Adipocyte (in vitro differentiated cells): ENCODE data around the gene HLCS.

Source experiments
- DNase-seq: peaks from one replicate; pipeline ENCODE4 v3.0.0-alpha.2; 2015; ENCODE audit warnings: low read depth
- H3K27me3 ChIP-seq: replicated peaks from 2 replicates; pipeline ENCODE4 v1.7.0; 2013; ENCODE audit warnings: mild to moderate bottlenecking, low read length, moderate library complexity; ENCODE audit not compliant: control insufficient read depth, insufficient read depth
- H3K36me3 ChIP-seq: 2 replicates; pipeline ENCODE4 v1.7.0; 2013; ENCODE audit warnings: low read length, mild to moderate bottlenecking, moderate library complexity; ENCODE audit not compliant: control insufficient read depth, insufficient read depth, severe bottlenecking
- H3K4me1 ChIP-seq: 2 replicates; pipeline ENCODE4 v1.7.0; 2013; ENCODE audit warnings: mild to moderate bottlenecking, low read length, moderate library complexity; ENCODE audit not compliant: control insufficient read depth, insufficient read depth
- H3K4me3 ChIP-seq: 2 replicates; pipeline ENCODE4 v1.7.0; 2013; ENCODE audit warnings: mild to moderate bottlenecking, low read length, moderate library complexity
- H3K9ac ChIP-seq: 2 replicates; pipeline ENCODE4 v1.7.0; 2013; ENCODE audit warnings: mild to moderate bottlenecking, low read length, moderate library complexity
- H3K9me3 ChIP-seq: 2 replicates; pipeline ENCODE4 v1.7.0; 2013; ENCODE audit warnings: mild to moderate bottlenecking, low read length, moderate library complexity; ENCODE audit not compliant: control insufficient read depth

The HLCS gene

GRCh38 chr21:36717976-36718375 is 248.5 kb downstream of the HLCS start:
- no peaks in the 10 kb centered on the region for H3K9me3 ChIP-seq
- H3K4me1 ChIP-seq, result no peaks in the 10 kb centered on the region
- H3K27me3 ChIP-seq, result peaks cover 20% of the 10 kb centered on the region
- H3K36me3 ChIP-seq, result no peaks in the 10 kb centered on the region
- H3K9ac ChIP-seq, result no peak overlapping the region
- H3K4me3 ChIP-seq, result no peak overlapping the region
- DNase-seq, result no peak

- H3K36me3 ChIP-seq, result no peaks in the 10 kb centered on the region
- no peaks in the 10 kb centered on the region for H3K9me3 ChIP-seq
- peaks cover 28% of the 10 kb centered on the region for H3K27me3 ChIP-seq
Measured at GRCh38 chr21:36716836-36717235, 249.6 kb downstream of the HLCS start.

GRCh38 chr21:36716387-36716786 is 250.1 kb downstream of the HLCS start:
- Histone ChIP-seq H3K9ac (no peak overlapping the region), H3K9me3 (no peaks in the 10 kb centered on the region), H3K4me3 (no peak overlapping the region), H3K36me3 (no peaks in the 10 kb centered on the region), H3K4me1 (no peaks in the 10 kb centered on the region), H3K27me3 (peaks cover 29% of the 10 kb centered on the region)
- DNase-seq, result no peak

More at GRCh38 chr21:36716836-36717235, 249.6 kb downstream of the HLCS start:
- H3K4me1 ChIP-seq, result no peaks in the 10 kb centered on the region
- no peak for DNase-seq
- H3K9ac ChIP-seq, result no peak overlapping the region
- no peak overlapping the region for H3K4me3 ChIP-seq

DNA sequence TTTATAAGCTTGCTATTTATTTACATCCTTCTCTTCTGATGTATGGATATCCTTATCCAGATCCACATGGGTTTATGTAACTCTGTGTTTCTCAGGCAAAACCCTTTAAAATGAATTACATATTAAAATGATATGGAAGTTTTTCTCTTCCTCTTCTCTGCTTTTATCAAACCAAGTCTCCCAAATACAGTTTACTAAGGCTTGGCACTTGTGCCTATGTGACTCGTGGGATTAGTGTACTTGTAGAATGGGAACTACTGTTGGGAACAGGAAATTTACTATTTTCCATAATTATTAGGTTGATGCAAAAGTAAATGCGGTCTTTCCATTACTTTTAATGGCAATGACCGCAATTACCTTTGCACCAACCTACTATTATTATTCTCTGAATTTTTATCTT is 252.7 kb downstream of the HLCS start:
- H3K9me3 ChIP-seq, result no peaks in the 10 kb centered on the region
- no peaks in the 10 kb centered on the region for H3K4me1 ChIP-seq
- H3K36me3 ChIP-seq, result no peaks in the 10 kb centered on the region
- DNase-seq, result no peak
- H3K27me3 ChIP-seq, result peaks cover 42% of the 10 kb centered on the region
- H3K9ac ChIP-seq, result no peak overlapping the region
- no peak overlapping the region for H3K4me3 ChIP-seq

DNA sequence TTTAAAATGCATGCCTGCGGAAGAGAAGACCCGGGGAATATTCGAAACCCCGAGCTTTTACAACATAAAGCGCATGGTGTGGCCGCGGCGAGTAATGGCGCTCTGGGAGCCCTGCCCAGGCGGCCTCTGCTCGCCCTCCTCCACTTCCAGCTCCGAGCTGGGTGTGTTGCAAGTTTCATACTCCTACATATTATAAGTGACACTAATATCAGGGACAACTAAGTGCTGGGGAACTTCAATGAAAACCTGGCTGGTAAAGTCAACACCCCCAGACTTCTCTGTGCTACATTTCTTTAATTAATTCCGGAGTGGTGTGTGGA is 255.8 kb downstream of the HLCS start:
- no peaks in the 10 kb centered on the region for H3K36me3 ChIP-seq

GRCh38 chr21:36709868-36710728 is 256.4 kb downstream of the HLCS start:
- peaks cover 60% of the 10 kb centered on the region for H3K27me3 ChIP-seq
- H3K4me1 ChIP-seq, result no peaks in the 10 kb centered on the region
- DNase-seq, result no peak
- H3K9me3 ChIP-seq, result no peaks in the 10 kb centered on the region
- no peaks in the 10 kb centered on the region for H3K36me3 ChIP-seq
- H3K4me3 ChIP-seq, result no peak overlapping the region
- H3K9ac ChIP-seq, result no peak overlapping the region

More for the DNA sequence above, 255.8 kb downstream of the HLCS start:
- no peak for DNase-seq
- Histone ChIP-seq H3K4me1 (no peaks in the 10 kb centered on the region), H3K9me3 (no peaks in the 10 kb centered on the region), H3K9ac (no peak overlapping the region), H3K4me3 (no peak overlapping the region), H3K27me3 (peaks cover 55% of the 10 kb centered on the region)

GRCh38 chr21:36709030-36709867 is 257.2 kb downstream of the HLCS start:
- peaks cover 62% of the 10 kb centered on the region for H3K27me3 ChIP-seq
- H3K36me3 ChIP-seq, result no peaks in the 10 kb centered on the region
- no peaks in the 10 kb centered on the region for H3K4me1 ChIP-seq
- no peak for DNase-seq
- no peaks in the 10 kb centered on the region for H3K9me3 ChIP-seq
- H3K4me3 ChIP-seq, result no peak overlapping the region
- no peak overlapping the region for H3K9ac ChIP-seq

DNA sequence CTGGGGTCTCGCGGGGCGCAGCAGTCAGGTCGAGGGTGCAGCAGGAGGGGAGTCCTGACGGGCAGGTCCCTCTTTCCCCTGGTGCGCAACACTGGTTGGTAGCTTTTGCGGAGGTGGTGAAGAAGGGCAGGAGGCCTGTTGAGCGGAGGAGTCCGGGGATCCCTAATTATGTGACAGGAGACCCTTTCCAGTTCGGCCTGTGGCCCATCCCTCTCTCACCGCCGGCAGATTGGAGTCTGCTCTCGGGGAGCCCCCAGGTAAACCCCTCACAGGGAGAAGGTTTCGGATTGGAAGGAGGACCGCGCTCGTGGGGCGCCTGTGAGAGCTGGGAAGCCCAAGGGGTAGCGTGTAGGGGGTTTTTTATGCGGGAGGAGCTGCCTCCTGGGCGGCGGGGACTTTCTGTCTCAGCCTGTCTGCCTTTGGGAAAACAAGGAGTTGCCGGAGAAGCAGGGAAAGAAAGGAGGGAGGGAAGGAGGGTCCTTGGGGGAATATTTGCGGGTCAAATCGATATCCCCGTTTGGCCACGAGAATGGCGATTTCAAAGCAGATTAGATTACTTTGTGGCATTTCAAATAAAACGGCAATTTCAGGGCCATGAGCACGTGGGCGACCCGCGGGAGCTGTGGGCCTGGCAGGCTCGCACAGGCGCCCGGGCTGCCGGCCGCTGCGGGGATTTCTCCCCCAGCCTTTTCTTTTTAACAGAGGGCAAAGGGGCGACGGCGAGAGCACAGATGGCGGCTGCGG is 258.0 kb downstream of the HLCS start:
- no peak overlapping the region for H3K9ac ChIP-seq
- H3K4me1 ChIP-seq, result no peaks in the 10 kb centered on the region
- H3K27me3 ChIP-seq, result peaks cover 63% of the 10 kb centered on the region
- H3K4me3 ChIP-seq, result no peak overlapping the region
- DNase-seq, result no peak
- H3K36me3 ChIP-seq, result no peaks in the 10 kb centered on the region
- H3K9me3 ChIP-seq, result no peaks in the 10 kb centered on the region

GRCh38 chr21:36707763-36708285 is 258.6 kb downstream of the HLCS start:
- no peaks in the 10 kb centered on the region for H3K9me3 ChIP-seq
- H3K4me3 ChIP-seq, result no peak overlapping the region
- no peak for DNase-seq
- H3K9ac ChIP-seq, result no peak overlapping the region
- no peaks in the 10 kb centered on the region for H3K4me1 ChIP-seq
- no peaks in the 10 kb centered on the region for H3K36me3 ChIP-seq
- peaks cover 63% of the 10 kb centered on the region for H3K27me3 ChIP-seq

- H3K4me1 ChIP-seq, result no peaks in the 10 kb centered on the region
- no peaks in the 10 kb centered on the region for H3K36me3 ChIP-seq
- DNase-seq, result no peak
- H3K4me3 ChIP-seq, result no peak overlapping the region
- no peaks in the 10 kb centered on the region for H3K9me3 ChIP-seq
- no peak overlapping the region for H3K9ac ChIP-seq
- H3K27me3 ChIP-seq, result peaks cover 63% of the 10 kb centered on the region
Measured at GRCh38 chr21:36706951-36707762, 259.3 kb downstream of the HLCS start.
